ENCODE measurements around the gene MGARP.
A peak's percentile ranks its signal among the peaks of the same experiment; 100 is the strongest.
"Not testable (repeated sequence)": the region's sequence is repeated elsewhere in the genome, so short reads cannot be mapped to it uniquely, and the experiment has no call there.

MGARP gene

GRCh38 chr4:139279760-139280620 is at the start of gene MGARP:
Gene MGARP (minus strand): TSS chr4:139280225. CDS start chr4:139280158, 67 bp downstream.
- H3K9ac ChIP-seq (ENCODE audit: low read depth, low read length, poor library complexity, severe bottlenecking): peak within 1 kb of the TSS; percentile 5
- H3K4me3 ChIP-seq (ENCODE audit: low read length, poor library complexity, severe bottlenecking): peak within 1 kb of the TSS; percentile 69
- no peaks in the 10 kb centered on the region for H3K27me3 ChIP-seq (ENCODE audit: insufficient read depth, low read length, poor library complexity, severe bottlenecking)

DNA sequence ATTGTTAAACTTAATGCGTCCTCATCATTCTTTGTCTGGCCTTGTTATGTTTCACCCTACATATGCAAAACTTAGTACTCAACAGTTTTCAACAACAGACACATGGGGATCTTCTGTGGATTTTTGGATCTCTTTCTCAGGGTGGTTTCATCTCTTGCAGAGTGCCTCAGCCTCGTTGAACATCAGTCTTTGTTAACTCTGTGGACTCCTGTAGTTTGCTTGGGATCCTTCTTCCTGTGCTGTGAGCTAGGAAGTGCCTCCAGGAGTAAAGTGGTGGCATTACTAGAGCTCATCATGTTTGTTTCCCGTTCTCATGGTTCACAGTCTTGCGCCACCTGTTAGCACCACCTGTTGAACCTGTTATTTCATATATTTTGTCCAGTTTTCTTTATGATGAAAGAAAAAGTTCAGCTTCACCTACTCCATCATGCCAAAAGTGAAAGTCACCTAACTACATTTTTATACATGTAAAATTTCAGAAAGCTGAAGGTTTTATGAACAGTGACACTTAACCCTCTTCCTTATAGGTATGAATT is 49.7 kb upstream of the MGARP start:
- Histone ChIP-seq H3F3A (ENCODE audit: low read depth) (no peaks in the 10 kb centered on the region), H3K79me2 (ENCODE audit: insufficient read depth, low read length) (peaks cover 100% of the 10 kb centered on the region), H3K36me3 (ENCODE audit: insufficient read depth, low read length) (peaks cover 40% of the 10 kb centered on the region), H3K9me3 (ENCODE audit: insufficient read depth, low read depth, low read length) (no peaks in the 10 kb centered on the region), H3K4me2 (ENCODE audit: low read depth, low read length, poor library complexity, severe bottlenecking) (no peak overlapping the region), H3K4me3 (ENCODE audit: low read length, poor library complexity, severe bottlenecking) (no peak overlapping the region), H3K4me1 (ENCODE audit: insufficient read depth, low read length, poor library complexity, severe bottlenecking) (no peaks in the 10 kb centered on the region), H4K20me1 (ENCODE audit: insufficient read depth, low read length, poor library complexity, severe bottlenecking) (peaks cover 66% of the 10 kb centered on the region), H3K9ac (ENCODE audit: low read depth, low read length, poor library complexity, severe bottlenecking) (no peak overlapping the region), H3K27me3 (ENCODE audit: insufficient read depth, low read length, poor library complexity, severe bottlenecking) (no peaks in the 10 kb centered on the region), H3K9me2 (replicated peaks; ENCODE audit: low read depth, low read length) (no peaks in the 10 kb centered on the region), H2AFZ (ENCODE audit: low read length) (no peak overlapping the region)
- TF ChIP-seq EZH2phosphoT487 (IDR thresholded peaks at IDR 0.05; ENCODE audit: borderline replicate concordance) (no peak), CTCF (conservative IDR thresholded peaks at IDR 0.05; ENCODE audit: low read length) (no peak)

More at GRCh38 chr4:139279760-139280620, at the start of gene MGARP:
- H2AFZ ChIP-seq (ENCODE audit: low read length): peak within 1 kb of the TSS; percentile 81
- peaks cover 3% of the 10 kb centered on the region; the same call in 1 of the 2 replicates for H3K9me3 ChIP-seq (ENCODE audit: insufficient read depth, low read depth, low read length)
- H3K9me2 ChIP-seq (replicated peaks; ENCODE audit: low read depth, low read length): no peaks in the 10 kb centered on the region
- H3K79me2 ChIP-seq (ENCODE audit: insufficient read depth, low read length): no peaks in the 10 kb centered on the region
- no peak for TF ChIP-seq EZH2phosphoT487 (IDR thresholded peaks at IDR 0.05; ENCODE audit: borderline replicate concordance)
- no peak for TF ChIP-seq CTCF (conservative IDR thresholded peaks at IDR 0.05; ENCODE audit: low read length)
- H4K20me1 ChIP-seq (ENCODE audit: insufficient read depth, low read length, poor library complexity, severe bottlenecking): no peaks in the 10 kb centered on the region
- H3K36me3 ChIP-seq (ENCODE audit: insufficient read depth, low read length): no peaks in the 10 kb centered on the region
- no peaks in the 10 kb centered on the region for H3K4me1 ChIP-seq (ENCODE audit: insufficient read depth, low read length, poor library complexity, severe bottlenecking)
- peak within 1 kb of the TSS; percentile 71 for H3K4me2 ChIP-seq (ENCODE audit: low read depth, low read length, poor library complexity, severe bottlenecking)
- peaks cover 3% of the 10 kb centered on the region; the same call in 1 of the 2 replicates for H3F3A ChIP-seq (ENCODE audit: low read depth)

DNA sequence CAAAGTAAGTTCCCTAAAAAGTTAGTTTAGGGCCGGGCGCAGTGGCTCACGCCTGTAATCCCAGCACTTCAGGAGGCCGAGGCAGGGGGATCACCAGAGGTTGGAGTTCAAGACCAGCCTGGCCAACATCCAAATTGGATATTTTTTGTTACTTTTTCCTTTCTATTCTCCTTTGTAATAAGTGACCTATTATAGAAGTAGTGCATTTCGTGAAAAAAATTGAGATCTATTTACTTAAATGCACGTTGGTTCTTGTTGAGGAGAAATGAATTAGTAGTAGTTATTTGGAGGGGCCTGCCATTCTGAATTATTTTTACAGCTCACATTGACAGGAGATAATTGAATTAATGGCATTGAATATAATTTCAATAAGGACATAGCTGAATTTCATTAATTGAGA is 44.6 kb upstream of the MGARP start:
- Histone ChIP-seq H3K9ac (ENCODE audit: low read depth, low read length, poor library complexity, severe bottlenecking) (no peak overlapping the region), H3K4me1 (ENCODE audit: insufficient read depth, low read length, poor library complexity, severe bottlenecking) (no peaks in the 10 kb centered on the region), H3K9me3 (ENCODE audit: insufficient read depth, low read depth, low read length) (no peaks in the 10 kb centered on the region; the same call in 1 of the 2 replicates), H3K27me3 (ENCODE audit: insufficient read depth, low read length, poor library complexity, severe bottlenecking) (no peaks in the 10 kb centered on the region), H3K4me3 (ENCODE audit: low read length, poor library complexity, severe bottlenecking) (no peak overlapping the region), H3K9me2 (replicated peaks; ENCODE audit: low read depth, low read length) (no peaks in the 10 kb centered on the region), H3K79me2 (ENCODE audit: insufficient read depth, low read length) (peaks cover 100% of the 10 kb centered on the region), H3K36me3 (ENCODE audit: insufficient read depth, low read length) (peaks cover 22% of the 10 kb centered on the region), H3F3A (ENCODE audit: low read depth) (no peaks in the 10 kb centered on the region), H2AFZ (ENCODE audit: low read length) (no peak overlapping the region), H4K20me1 (ENCODE audit: insufficient read depth, low read length, poor library complexity, severe bottlenecking) (peaks cover 76% of the 10 kb centered on the region), H3K4me2 (ENCODE audit: low read depth, low read length, poor library complexity, severe bottlenecking) (no peak overlapping the region)
- TF ChIP-seq EZH2phosphoT487 (IDR thresholded peaks at IDR 0.05; ENCODE audit: borderline replicate concordance): no peak
- no peak for TF ChIP-seq CTCF (conservative IDR thresholded peaks at IDR 0.05; ENCODE audit: low read length)

GRCh38 chr4:139322541-139322940 is 42.5 kb upstream of the MGARP start:
- H3K79me2 ChIP-seq (ENCODE audit: insufficient read depth, low read length): peaks cover 100% of the 10 kb centered on the region
- not testable (repeated sequence) for H3K9me2 ChIP-seq (replicated peaks; ENCODE audit: low read depth, low read length); H2AFZ ChIP-seq (ENCODE audit: low read length); H3K4me1 ChIP-seq (ENCODE audit: insufficient read depth, low read length, poor library complexity, severe bottlenecking); H3K4me2 ChIP-seq (ENCODE audit: low read depth, low read length, poor library complexity, severe bottlenecking); H3K4me3 ChIP-seq (ENCODE audit: low read length, poor library complexity, severe bottlenecking); H3K9ac ChIP-seq (ENCODE audit: low read depth, low read length, poor library complexity, severe bottlenecking); H3K36me3 ChIP-seq (ENCODE audit: insufficient read depth, low read length); H3F3A ChIP-seq (ENCODE audit: low read depth); H3K27me3 ChIP-seq (ENCODE audit: insufficient read depth, low read length, poor library complexity, severe bottlenecking); H3K9me3 ChIP-seq (ENCODE audit: insufficient read depth, low read depth, low read length)
- H4K20me1 ChIP-seq (ENCODE audit: insufficient read depth, low read length, poor library complexity, severe bottlenecking): peaks cover 75% of the 10 kb centered on the region

DNA sequence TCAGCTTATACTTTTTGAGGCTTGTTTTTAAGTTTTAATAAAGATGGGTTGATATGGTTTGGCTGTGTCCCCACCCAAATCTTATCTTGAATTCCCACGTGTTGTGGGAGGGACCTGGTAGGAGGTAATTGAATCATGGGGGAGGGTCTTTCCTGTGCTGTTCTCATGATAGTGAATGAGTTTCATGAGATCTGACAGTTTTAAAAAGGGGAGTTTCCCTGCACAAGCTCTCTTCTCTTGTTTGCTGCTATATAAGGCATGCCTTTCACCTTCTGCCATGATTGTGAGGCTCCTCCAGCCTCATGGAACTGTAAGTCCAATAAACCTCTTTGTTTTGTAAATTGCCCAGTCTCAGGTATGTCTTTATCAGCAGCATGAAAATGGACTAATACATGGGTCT is 42.0 kb upstream of the MGARP start:
- not testable (repeated sequence) for H3K9me3 ChIP-seq (ENCODE audit: insufficient read depth, low read depth, low read length)

More for the DNA sequence above, 42.0 kb upstream of the MGARP start:
- H3K27me3 ChIP-seq (ENCODE audit: insufficient read depth, low read length, poor library complexity, severe bottlenecking); H3K4me3 ChIP-seq (ENCODE audit: low read length, poor library complexity, severe bottlenecking); H3K4me1 ChIP-seq (ENCODE audit: insufficient read depth, low read length, poor library complexity, severe bottlenecking); H3K9ac ChIP-seq (ENCODE audit: low read depth, low read length, poor library complexity, severe bottlenecking); H3K9me2 ChIP-seq (replicated peaks; ENCODE audit: low read depth, low read length); H3F3A ChIP-seq (ENCODE audit: low read depth); H3K4me2 ChIP-seq (ENCODE audit: low read depth, low read length, poor library complexity, severe bottlenecking); H2AFZ ChIP-seq (ENCODE audit: low read length); H3K36me3 ChIP-seq (ENCODE audit: insufficient read depth, low read length): not testable (repeated sequence)
- H4K20me1 ChIP-seq (ENCODE audit: insufficient read depth, low read length, poor library complexity, severe bottlenecking): peaks cover 75% of the 10 kb centered on the region
- peaks cover 100% of the 10 kb centered on the region for H3K79me2 ChIP-seq (ENCODE audit: insufficient read depth, low read length)

All from Loucy (cell line).